ENCODE results near the gene ZSCAN31. TPM values are rescaled to one million over a fixed set of nuclear protein-coding genes. Genes with fewer than 3 reads are reported as not detected.

ZSCAN31 gene
- total and polyA plus RNA-seq, 10 donors = 1.2 to 13.7 (median 3.9) TPM

DNA sequence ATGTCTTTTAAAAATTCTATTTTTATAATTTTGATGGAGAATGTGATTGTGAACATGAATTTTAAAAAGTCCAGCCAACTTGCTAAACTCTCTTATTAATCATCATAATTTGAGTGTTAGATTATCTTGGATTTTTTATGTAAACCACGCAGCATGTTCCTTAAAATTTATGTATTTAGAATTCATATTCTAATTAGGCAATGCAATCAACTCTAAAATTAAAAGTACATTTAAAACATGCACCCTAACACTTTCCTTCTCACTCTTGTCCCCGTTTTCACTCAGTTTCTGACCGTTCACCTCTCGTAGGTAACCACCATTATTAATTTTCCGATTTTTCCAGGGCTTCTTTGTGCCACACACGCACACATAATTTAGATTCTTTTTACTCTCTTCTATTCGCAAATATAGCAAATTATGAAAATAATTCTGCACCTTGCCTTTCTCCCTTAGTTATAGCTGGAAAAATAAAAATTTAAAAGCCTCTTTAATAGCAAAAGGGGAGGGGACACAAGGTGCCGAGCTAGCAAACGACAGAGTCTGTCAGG is 13.5 kb upstream of the ZSCAN31 start:
- H3K4me1 ChIP-seq = peaks cover 13 to 38% (median 22%) of the 10 kb centered on the region in 6 donors
- H3K4me3 ChIP-seq = peak overlapping the region; percentile 55 to 84 (median 64)
- no peak for TF ChIP-seq POLR2A (IDR thresholded peaks at IDR 0.05)
- TF ChIP-seq, protein P1, sequence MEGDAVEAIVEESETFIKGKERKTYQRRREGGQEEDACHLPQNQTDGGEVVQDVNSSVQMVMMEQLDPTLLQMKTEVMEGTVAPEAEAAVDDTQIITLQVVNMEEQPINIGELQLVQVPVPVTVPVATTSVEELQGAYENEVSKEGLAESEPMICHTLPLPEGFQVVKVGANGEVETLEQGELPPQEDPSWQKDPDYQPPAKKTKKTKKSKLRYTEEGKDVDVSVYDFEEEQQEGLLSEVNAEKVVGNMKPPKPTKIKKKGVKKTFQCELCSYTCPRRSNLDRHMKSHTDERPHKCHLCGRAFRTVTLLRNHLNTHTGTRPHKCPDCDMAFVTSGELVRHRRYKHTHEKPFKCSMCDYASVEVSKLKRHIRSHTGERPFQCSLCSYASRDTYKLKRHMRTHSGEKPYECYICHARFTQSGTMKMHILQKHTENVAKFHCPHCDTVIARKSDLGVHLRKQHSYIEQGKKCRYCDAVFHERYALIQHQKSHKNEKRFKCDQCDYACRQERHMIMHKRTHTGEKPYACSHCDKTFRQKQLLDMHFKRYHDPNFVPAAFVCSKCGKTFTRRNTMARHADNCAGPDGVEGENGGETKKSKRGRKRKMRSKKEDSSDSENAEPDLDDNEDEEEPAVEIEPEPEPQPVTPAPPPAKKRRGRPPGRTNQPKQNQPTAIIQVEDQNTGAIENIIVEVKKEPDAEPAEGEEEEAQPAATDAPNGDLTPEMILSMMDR (IDR thresholded peaks at IDR 0.05 in 8 of 11, conservative IDR thresholded peaks at IDR 0.05 in 3 of 11) = no peak
- TF ChIP-seq POLR2AphosphoS5 (IDR thresholded peaks at IDR 0.05) = no peak
- peaks cover 0 to 4% (median 0%) of the 10 kb centered on the region in 7 donors for H3K27me3 ChIP-seq (replicated peaks in 1 of 7)
- intact Hi-C loops (cut with DNase I; ENCODE audit: low total_unique reads) = no loop called here
- peak overlapping the region; percentile 24 to 87 (median 84) for H3K27ac ChIP-seq
- 2 to 3% (median 2%) methylated on average over 9 of the region's 9 CpGs for WGBS, 5 donors
- no peaks in the 10 kb centered on the region for H3K9me3 ChIP-seq
- no peaks in the 10 kb centered on the region for H3K36me3 ChIP-seq
- DNase-seq = no peak

DNA sequence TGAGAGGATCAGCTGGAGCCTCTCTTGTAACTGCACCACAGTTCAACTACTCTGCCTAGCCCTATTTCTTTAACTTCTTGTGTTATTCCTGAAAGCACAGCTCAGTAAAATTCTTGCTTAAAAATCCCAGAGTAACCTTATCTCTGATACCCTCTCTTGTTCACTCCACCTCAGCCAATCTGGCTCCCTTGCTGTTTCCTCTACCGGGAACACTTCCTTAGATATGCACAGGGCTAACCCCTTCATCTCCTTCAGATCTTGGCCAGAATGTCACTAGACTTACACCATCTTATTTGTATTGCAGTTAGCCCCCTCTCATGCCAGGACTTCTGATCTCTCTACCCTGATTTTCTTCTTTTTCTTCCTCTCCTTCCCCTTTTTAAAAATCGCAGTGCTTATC is 11.2 kb upstream of the ZSCAN31 start:
- no peak for DNase-seq
- H3K27ac ChIP-seq = no peak overlapping the region
- no peaks in the 10 kb centered on the region for H3K9me3 ChIP-seq
- peaks cover 0 to 4% (median 0%) of the 10 kb centered on the region in 7 donors for H3K27me3 ChIP-seq (replicated peaks in 1 of 7)
- no peak overlapping the region for H3K4me3 ChIP-seq
- TF ChIP-seq POLR2AphosphoS5 (IDR thresholded peaks at IDR 0.05) (no peak), POLR2A (IDR thresholded peaks at IDR 0.05) (no peak)
- TF ChIP-seq, protein P1 (IDR thresholded peaks at IDR 0.05 in 8 of 11, conservative IDR thresholded peaks at IDR 0.05 in 3 of 11) = no peak
- H3K36me3 ChIP-seq = no peaks in the 10 kb centered on the region
- intact Hi-C loops (cut with DNase I; ENCODE audit: low total_unique reads) = no loop called here
- peaks cover 13 to 28% (median 21%) of the 10 kb centered on the region in 6 donors for H3K4me1 ChIP-seq
- 23 to 36% (median 26%) methylated on average over 2 of the region's 2 CpGs for WGBS, 5 donors

DNA sequence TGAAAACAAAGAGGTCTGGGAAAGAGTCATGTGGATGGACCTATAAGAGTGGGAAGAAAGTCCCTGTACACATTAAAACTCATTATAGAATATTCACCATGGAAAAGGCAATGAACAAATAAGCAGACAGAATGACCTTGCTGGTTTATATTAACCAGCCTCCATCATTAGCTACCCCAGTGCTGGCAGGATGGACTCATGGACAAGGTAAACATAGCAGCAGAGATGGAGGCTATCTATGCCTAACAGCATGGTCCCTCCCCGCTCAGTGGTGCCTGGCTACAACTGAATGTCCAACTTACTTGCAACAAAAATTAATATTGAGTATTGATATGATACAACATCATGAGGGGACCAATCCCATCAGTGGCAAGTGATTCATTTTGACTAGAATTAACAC is 9.3 kb upstream of the ZSCAN31 start:
- no peak for DNase-seq
- no peak for TF ChIP-seq POLR2AphosphoS5 (IDR thresholded peaks at IDR 0.05)
- H3K9me3 ChIP-seq = peaks cover 0 to 15% (median 9%) of the 10 kb centered on the region in 8 donors
- no peak overlapping the region for H3K4me3 ChIP-seq
- peaks cover 0 to 9% (median 3%) of the 10 kb centered on the region in 6 donors for H3K4me1 ChIP-seq
- WGBS, 5 donors = 78 to 96% (median 91%) methylated on average over 1 of the region's 1 CpG
- intact Hi-C loops (cut with DNase I; ENCODE audit: low total_unique reads) = no loop called here
- H3K27ac ChIP-seq = no peak overlapping the region
- no peaks in the 10 kb centered on the region for H3K36me3 ChIP-seq
- H3K27me3 ChIP-seq (replicated peaks in 1 of 7) = peaks cover 0 to 4% (median 0%) of the 10 kb centered on the region in 7 donors

DNA sequence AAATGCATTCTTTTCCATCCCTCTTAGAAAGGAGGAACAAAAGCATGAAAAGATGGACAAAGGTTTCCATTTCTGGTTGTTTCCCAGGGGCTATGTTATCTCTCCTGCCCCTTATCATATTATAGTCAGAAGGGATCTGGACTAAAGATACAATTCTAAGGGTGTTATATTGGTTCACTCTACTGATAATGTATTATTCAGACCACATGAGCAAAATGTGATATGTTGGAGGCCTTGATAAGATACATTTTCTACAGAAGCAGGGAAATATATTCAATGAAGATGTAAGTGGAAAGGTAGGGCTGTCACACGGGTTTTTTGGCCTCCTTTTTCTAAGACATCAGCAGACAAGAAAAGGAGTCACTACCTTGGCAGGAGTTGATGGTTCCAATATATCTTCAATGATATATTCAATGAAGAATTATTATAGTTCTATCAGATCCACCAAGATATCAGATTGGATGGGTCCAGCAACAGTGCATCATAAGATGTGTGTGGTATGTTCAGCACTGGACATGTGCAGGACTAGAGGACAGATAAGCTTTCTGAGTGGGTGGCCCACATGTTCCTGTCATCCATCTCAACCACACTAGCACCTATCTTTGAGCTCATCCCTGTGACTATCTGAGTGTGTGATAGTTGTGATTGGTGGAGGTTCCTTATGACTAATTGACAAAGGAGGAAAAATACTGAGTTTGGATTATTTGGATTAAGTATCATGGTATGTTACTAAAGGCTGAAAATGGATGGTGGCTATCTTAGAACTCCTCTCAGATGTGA is 8.1 kb upstream of the ZSCAN31 start:
- 63 to 81% (median 72%) methylated on average over 1 of the region's 1 CpG for WGBS, 5 donors
- H3K36me3 ChIP-seq = no peaks in the 10 kb centered on the region
- no peak overlapping the region for H3K4me3 ChIP-seq
- H3K27me3 ChIP-seq (replicated peaks in 1 of 7) = peaks cover 0 to 4% (median 0%) of the 10 kb centered on the region in 7 donors
- H3K9me3 ChIP-seq = peaks cover 0 to 22% (median 14%) of the 10 kb centered on the region in 8 donors
- H3K27ac ChIP-seq = no peak overlapping the region
- intact Hi-C loops (cut with DNase I; ENCODE audit: low total_unique reads) = no loop called here
- no peak for TF ChIP-seq POLR2AphosphoS5 (IDR thresholded peaks at IDR 0.05)
- TF ChIP-seq, protein P1 (IDR thresholded peaks at IDR 0.05 in 8 of 11, conservative IDR thresholded peaks at IDR 0.05 in 3 of 11) = no peak
- peaks cover 0 to under 1% (median 0%) of the 10 kb centered on the region in 6 donors for H3K4me1 ChIP-seq
- no peak for DNase-seq
